ENCODE data around the gene KRT2. TPM values are rescaled to one million over a fixed set of nuclear protein-coding genes. Genes with fewer than 3 reads are reported as not detected.

The KRT2 gene
- total and polyA plus RNA-seq, 2 of the 4 experiments (the other 2 are of a cell fraction), result not detected

GRCh38 chr12:52647601-52648000 lies 4.4 kb downstream of the KRT2 start:
- no peak overlapping the region for H3K4ac ChIP-seq (ENCODE audit: low read depth, low read length)
- no peak overlapping the region for H3K9ac ChIP-seq (ENCODE audit: low read depth, low read length)
- CTCF ChIA-PET, result no interaction called here
- no peaks in the 10 kb centered on the region for H3K9me3 ChIP-seq (ENCODE audit: control insufficient read depth, insufficient read depth, low read length)
- intact Hi-C loops (cut with micrococcal nuclease) (no loop called here), dilution Hi-C loops (cut with HindIII; ENCODE audit: low sequenced_read_pairs, unreplicated experiment) (no loop called here), in situ Hi-C loops (cut with MboI; ENCODE audit: low sequenced_read_pairs) (no loop called here)
- POLR2A ChIA-PET (ENCODE audit: unreplicated experiment), result no interaction called here
- H3K27me3 ChIP-seq (ENCODE audit: control insufficient read depth, insufficient read depth, low read length), result peaks cover 32% of the 10 kb centered on the region
- no peaks in the 10 kb centered on the region for H3K36me3 ChIP-seq (ENCODE audit: control insufficient read depth, insufficient read depth, low read length)
- no peaks in the 10 kb centered on the region for H4K20me1 ChIP-seq (ENCODE audit: insufficient read depth, low read length)
- H4K8ac ChIP-seq (ENCODE audit: low read depth in 2 of 2, low read length in 2 of 2), result no peak overlapping the region
- no peak overlapping the region for H2AK5ac ChIP-seq (ENCODE audit: low read depth, low read length)
- no peak overlapping the region for H2BK5ac ChIP-seq (ENCODE audit: low read depth, low read length, poor library complexity, severe bottlenecking)
- H3K56ac ChIP-seq (ENCODE audit: extremely low read depth, insufficient read depth, low read length), result no peak overlapping the region
- DNase-seq (no peak), ATAC-seq (ENCODE audit: low read depth) (no peak)
- H3K4me2 ChIP-seq (ENCODE audit: low read depth, low read length), result no peak overlapping the region
- 74% methylated on average over 3 of the region's 9 CpGs; no CpG with 5 or more reads in 1 of the 2 experiments for WGBS, 2 experiments (ENCODE audit: extremely low coverage in 2 of 2, insufficient read length in 1 of 2)
- H2BK15ac ChIP-seq (ENCODE audit: low read depth, low read length), result no peak overlapping the region
- TF ChIP-seq MXI1 (IDR thresholded peaks at IDR 0.05; ENCODE audit: borderline replicate concordance, low read depth, low read length) (no peak), BHLHE40 (IDR thresholded peaks at IDR 0.05; ENCODE audit: low read depth, low read length) (no peak)
- H3K23ac ChIP-seq (ENCODE audit: low read depth, low read length), result no peak overlapping the region
- no TSS peak for BruUV-seq (replicated peaks)
- no peak overlapping the region for H4K5ac ChIP-seq (ENCODE audit: low read depth, low read length)
- no peak overlapping the region for H3K18ac ChIP-seq (ENCODE audit: low read depth, low read length)
- H3K27ac ChIP-seq (ENCODE audit: insufficient read depth, low read length), result no peak overlapping the region
- no peak overlapping the region for H2AK9ac ChIP-seq (replicated peaks; ENCODE audit: low read depth, low read length, poor library complexity)
- H3K4me3 ChIP-seq (ENCODE audit: insufficient read depth, low read depth, low read length), result no peak overlapping the region
- H2AFZ ChIP-seq (replicated peaks; ENCODE audit: low read length, poor library complexity), result no peak overlapping the region
- H2BK20ac ChIP-seq (ENCODE audit: low read depth, low read length), result no peak overlapping the region
- no peak overlapping the region for H4K91ac ChIP-seq (ENCODE audit: insufficient read depth, low read depth, low read length)
- no peaks in the 10 kb centered on the region for H3K9me1 ChIP-seq (ENCODE audit: insufficient read depth, low read length)
- no peak overlapping the region for H2BK120ac ChIP-seq (ENCODE audit: low read depth, low read length)
- H3K4me1 ChIP-seq (ENCODE audit: control insufficient read depth, insufficient read depth, low read length), result no peaks in the 10 kb centered on the region
- no peaks in the 10 kb centered on the region for H3K79me1 ChIP-seq (ENCODE audit: low read depth in 1 of 2, low read length in 2 of 2)
- no peak overlapping the region for H3K14ac ChIP-seq (replicated peaks; ENCODE audit: low read depth, low read length)

All from IMR-90 (cell line).